ENCODE measurements around the gene RNU6-1. TPM values are rescaled to one million over a fixed set of nuclear protein-coding genes. Genes with fewer than 3 reads are reported as not detected.

The RNU6-1 gene
- total RNA-seq, 2 experiments from 2014 or later = not detected

GRCh38 chr15:67822537-67823313 lies 17.1 kb downstream of the RNU6-1 start:
- POLR2A ChIA-PET = interaction anchor here (0.6 kb wide), 1 partner anchor 57 kb away, joined by 3 read pairs; no protein-coding TSS in a partner anchor
- Histone ChIP-seq H3K79me2 (ENCODE audit: insufficient read depth, low read depth, low read length) (no peaks in the 10 kb centered on the region), H2AFZ (ENCODE audit: low read length) (no peak overlapping the region), H3K9me2 (ENCODE audit: insufficient read depth, low read length) (no peaks in the 10 kb centered on the region), H3K27ac (ENCODE audit: low read depth, low read length, poor library complexity, severe bottlenecking) (no peak overlapping the region), H4K20me1 (ENCODE audit: insufficient read depth, low read length) (no peaks in the 10 kb centered on the region), H3K4me1 (ENCODE audit: insufficient read depth, low read length, poor library complexity, severe bottlenecking) (peaks cover 10% of the 10 kb centered on the region), H3K4me3 (ENCODE audit: low read depth, low read length, poor library complexity, severe bottlenecking) (peak overlapping the region; percentile 66), H3K4me2 (ENCODE audit: low read length) (peak overlapping the region; percentile 84), H3K9me3 (ENCODE audit: low read length) (no peaks in the 10 kb centered on the region), H3K36me3 (ENCODE audit: insufficient read depth, low read length) (no peaks in the 10 kb centered on the region)
- intact Hi-C loops (cut with micrococcal nuclease; ENCODE audit: unreplicated experiment) = no loop called here
- CTCF ChIA-PET (ENCODE audit: unreplicated experiment) = no interaction called here
- DNase-seq (ENCODE audit: low spot score) = no peak
- no peak for TF ChIP-seq EZH2phosphoT487 (IDR thresholded peaks at IDR 0.05; ENCODE audit: borderline replicate concordance, low read depth, low read length)
- no peak for TF ChIP-seq CTCF (conservative IDR thresholded peaks at IDR 0.05; ENCODE audit: low read length)
- no TSS peak for BruUV-seq (replicated peaks)

- Histone ChIP-seq H3K4me3 (ENCODE audit: low read depth, low read length, poor library complexity, severe bottlenecking) (no peak overlapping the region), H2AFZ (ENCODE audit: low read length) (no peak overlapping the region), H3K4me1 (ENCODE audit: insufficient read depth, low read length, poor library complexity, severe bottlenecking) (peaks cover 10% of the 10 kb centered on the region), H3K79me2 (ENCODE audit: insufficient read depth, low read depth, low read length) (no peaks in the 10 kb centered on the region), H3K4me2 (ENCODE audit: low read length) (no peak overlapping the region; the same call in 1 of the 2 replicates), H3K9me2 (ENCODE audit: insufficient read depth, low read length) (no peaks in the 10 kb centered on the region), H3K36me3 (ENCODE audit: insufficient read depth, low read length) (no peaks in the 10 kb centered on the region), H3K9me3 (ENCODE audit: low read length) (no peaks in the 10 kb centered on the region), H3K27ac (ENCODE audit: low read depth, low read length, poor library complexity, severe bottlenecking) (no peak overlapping the region), H4K20me1 (ENCODE audit: insufficient read depth, low read length) (no peaks in the 10 kb centered on the region)
- TF ChIP-seq EZH2phosphoT487 (IDR thresholded peaks at IDR 0.05; ENCODE audit: borderline replicate concordance, low read depth, low read length) (no peak), CTCF (conservative IDR thresholded peaks at IDR 0.05; ENCODE audit: low read length) (no peak)
- no peak for DNase-seq (ENCODE audit: low spot score)
- ChIA-PET POLR2A (no interaction called here), CTCF (ENCODE audit: unreplicated experiment) (no interaction called here)
- BruUV-seq (replicated peaks) = no TSS peak
- intact Hi-C loops (cut with micrococcal nuclease; ENCODE audit: unreplicated experiment) = no loop called here
Measured at GRCh38 chr15:67821784-67822440, 17.9 kb downstream of the RNU6-1 start.
